ENCODE data around the gene DUSP10.

The DUSP10 gene

GRCh38 chr1:221741703-221742554 lies at the start of gene DUSP10:
Gene DUSP10, minus strand, starts transcription at chr1:221742089. Its CDS starts 2,345 bp downstream, at chr1:221739744.
- in situ Hi-C loops (cut with MboI; ENCODE audit: low sequenced_read_pairs) = loop anchor here (25.0 kb wide), 1 partner anchor 855 kb away; the partner anchor contains the start of gene HLX

DNA sequence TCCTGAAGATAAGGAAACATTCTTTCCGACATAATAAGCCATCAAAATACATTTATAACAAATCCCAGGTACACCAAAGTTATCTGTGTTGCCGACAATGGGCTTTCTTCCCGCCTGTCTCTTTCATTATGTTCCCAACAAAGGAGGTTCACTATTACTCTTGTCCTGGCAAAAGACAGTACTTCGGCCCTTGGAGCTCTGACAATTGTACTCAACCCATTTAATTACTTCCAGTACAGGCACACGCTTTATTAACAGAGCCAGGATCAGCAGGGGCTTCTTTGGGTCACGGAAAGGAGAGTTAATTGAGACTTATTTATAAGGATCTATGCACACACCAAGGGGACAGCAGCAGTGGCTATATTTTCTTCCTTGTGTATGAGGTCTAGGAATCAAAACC lies 46.6 kb upstream of the DUSP10 start:
- in situ Hi-C loops (cut with MboI; ENCODE audit: low sequenced_read_pairs) = no loop called here

DNA sequence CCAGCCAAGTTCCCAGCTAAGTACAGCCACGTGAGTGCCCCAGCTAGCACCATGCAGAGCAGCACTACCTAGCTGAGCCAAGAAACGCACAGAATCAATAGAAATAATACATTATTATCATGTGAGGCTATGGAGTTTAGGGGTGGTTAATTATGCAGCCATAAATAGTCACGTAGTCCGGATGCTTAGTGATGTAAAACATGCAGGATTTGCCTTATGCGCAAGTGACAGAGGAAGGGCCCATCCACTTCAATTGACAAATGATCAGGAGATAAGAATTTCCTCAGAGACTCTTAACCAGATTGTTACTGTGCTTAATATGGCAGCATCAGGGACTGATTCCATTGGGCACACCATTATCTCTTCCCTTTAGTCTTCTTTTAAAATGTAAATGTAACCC lies 44.8 kb upstream of the DUSP10 start:
- in situ Hi-C loops (cut with MboI; ENCODE audit: low sequenced_read_pairs) = no loop called here

- in situ Hi-C loops (cut with MboI; ENCODE audit: low sequenced_read_pairs) = no loop called here
These were observed 42.0 kb upstream of the DUSP10 start for GRCh38 chr1:221783936-221784335.

DNA sequence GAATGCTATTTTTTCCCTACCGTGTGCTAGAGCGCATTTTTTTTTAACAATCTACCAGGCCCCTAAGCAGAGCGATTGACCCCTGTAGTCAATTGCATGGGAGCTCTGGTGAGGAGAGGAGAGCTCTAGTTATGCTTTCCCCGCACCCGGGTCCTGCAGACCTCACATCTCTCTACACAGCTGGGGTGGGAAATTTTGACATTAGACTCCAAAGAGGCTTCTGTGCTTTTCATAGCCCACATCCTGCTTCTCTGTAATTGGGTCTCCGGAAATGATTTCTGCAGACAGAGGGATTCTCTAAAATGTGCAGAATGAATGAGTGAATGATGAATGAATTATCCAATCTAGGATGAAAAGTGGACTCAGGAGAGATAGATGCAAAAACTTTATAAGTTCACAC lies 41.5 kb upstream of the DUSP10 start:
- in situ Hi-C loops (cut with MboI; ENCODE audit: low sequenced_read_pairs) = no loop called here

DNA sequence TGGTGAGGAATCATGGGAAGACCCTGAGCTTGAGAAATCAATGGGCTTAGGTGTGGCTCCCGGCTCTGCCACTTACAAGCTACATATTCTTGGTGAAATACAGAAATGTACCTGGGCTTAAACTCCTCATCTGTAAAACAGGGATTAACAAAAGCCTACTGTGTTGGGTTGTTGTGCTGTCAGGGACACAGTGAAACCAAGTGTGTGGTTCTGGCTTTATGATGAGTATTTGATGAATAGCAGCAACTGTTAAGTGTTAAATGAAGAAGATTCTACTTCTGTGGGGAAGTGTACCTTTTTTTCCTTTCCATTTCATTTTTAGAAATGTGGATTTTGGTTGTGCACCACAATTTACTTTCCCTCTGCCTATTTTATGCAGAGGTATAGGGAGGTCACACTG lies 41.1 kb upstream of the DUSP10 start:
- in situ Hi-C loops (cut with MboI; ENCODE audit: low sequenced_read_pairs) = no loop called here

DNA sequence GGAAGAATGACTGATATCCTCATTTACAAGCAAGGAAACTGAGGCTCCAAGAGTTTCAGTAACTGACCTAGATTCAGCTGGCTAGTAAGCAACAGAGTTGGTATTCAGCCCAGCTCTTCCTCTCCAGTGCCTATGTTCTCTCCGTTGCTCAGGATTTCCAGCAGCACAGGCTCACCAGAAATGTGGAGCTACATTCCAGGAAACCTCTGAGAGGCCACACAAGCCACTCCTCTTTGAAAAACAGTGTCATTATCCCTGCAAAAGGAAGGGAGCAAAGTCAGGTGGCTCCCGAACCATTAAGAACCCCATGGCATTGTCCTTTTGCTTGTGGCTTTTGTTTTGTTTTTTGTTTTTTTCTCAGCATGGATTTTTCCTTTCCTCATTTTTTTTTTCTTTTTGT lies 40.6 kb upstream of the DUSP10 start:
- in situ Hi-C loops (cut with MboI; ENCODE audit: low sequenced_read_pairs) = no loop called here

DNA sequence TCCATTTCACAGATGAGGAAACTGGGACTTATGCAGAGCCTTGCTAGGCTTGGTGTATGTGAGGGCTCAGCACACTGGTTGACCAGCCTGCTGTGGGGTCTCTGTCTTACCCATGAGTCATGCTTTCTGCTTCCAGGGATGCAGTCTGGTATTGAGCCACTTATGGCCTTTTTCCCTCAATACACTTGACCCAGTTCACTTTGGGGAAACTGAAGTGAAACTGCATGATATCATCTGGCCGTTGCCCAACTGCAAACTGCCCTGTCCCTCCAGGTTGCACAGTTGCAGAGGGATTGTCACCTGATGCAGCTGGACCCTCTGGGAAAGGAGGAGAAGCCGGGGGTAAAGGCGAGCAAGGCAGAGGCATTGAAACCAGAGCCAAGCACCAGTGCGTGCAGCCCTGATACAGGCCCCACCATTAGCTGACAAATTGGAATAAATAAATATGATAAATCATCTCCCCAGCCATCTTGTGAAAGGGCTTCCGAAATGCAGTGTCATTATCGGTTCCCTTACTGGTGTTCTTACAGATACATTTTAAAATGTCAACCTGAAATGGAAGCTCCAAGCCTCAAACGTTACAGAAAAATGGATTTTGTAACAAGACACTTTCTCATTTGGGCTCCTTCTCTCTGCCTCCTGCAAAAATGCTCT lies 39.3 kb upstream of the DUSP10 start:
- in situ Hi-C loops (cut with MboI; ENCODE audit: low sequenced_read_pairs) = no loop called here

- in situ Hi-C loops (cut with MboI; ENCODE audit: low sequenced_read_pairs) = no loop called here
These were observed 38.3 kb upstream of the DUSP10 start for GRCh38 chr1:221780175-221780574.

DNA sequence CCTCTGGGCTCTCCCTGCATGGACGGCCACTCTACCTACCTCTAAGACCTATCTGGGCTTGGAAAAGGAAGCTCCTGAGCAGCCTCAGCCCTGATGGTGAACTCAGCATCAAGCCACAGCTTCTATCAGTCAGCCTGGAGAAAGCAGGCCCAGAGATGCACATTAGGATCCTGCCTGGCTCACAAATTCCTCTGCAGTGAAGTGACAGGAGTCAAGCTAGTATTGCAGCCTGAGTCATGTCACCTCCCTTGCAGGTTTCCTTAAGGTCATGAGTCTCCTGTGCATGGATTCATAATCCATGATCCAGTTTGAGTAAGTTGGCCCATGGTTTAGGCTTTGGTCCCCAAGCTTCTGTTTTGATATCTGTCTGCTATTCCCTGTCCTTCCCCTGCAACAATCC lies 37.9 kb upstream of the DUSP10 start:
- in situ Hi-C loops (cut with MboI; ENCODE audit: low sequenced_read_pairs) = no loop called here

DNA sequence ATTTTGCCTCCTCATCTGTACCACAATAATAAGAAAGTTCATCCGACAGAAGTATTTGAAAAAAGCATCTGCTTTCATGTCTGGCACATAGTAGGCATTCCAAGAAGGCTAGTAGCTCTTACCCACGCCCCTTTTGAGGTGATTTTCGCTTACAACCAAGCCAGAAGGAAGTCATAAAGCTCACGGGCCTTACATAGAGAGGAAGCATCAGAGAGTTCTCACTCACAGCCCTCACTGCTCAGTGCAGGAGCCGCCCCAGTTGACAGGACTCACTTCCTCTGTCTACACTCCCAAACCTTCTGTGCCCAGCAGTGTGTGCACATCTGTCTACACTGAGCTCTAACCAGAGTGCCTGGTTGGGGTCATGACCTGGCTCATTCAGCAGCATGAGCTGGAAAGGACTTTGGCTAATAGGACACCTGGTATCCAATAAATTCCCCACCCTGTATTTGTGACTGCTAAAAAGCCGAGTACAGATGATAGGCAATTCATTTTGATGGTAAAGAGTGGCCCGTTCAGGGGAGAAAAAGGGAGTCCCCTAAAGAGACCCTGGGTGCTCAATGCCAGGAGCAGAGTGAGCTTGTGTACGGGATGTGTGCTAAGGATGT lies 36.8 kb upstream of the DUSP10 start:
- in situ Hi-C loops (cut with MboI; ENCODE audit: low sequenced_read_pairs) = no loop called here

DNA sequence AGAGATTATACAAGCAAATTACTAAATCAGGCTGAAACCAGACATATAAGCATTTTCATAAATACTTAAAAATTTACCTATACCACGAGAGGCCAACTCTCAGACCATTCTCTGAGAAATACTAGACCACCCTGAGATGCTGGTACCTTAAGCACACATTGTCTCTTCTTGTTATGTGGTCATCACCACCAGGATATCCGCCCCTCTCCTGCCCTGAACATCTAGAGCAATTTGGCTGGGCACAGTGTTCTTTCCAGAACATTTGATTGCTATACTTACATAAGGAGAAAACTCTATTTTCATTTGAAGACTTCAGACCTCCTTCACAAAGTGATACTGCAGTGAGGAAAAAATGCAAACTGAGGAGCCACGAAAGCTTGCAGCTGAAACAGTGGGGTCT lies 36.2 kb upstream of the DUSP10 start:
- in situ Hi-C loops (cut with MboI; ENCODE audit: low sequenced_read_pairs) = no loop called here

- in situ Hi-C loops (cut with MboI; ENCODE audit: low sequenced_read_pairs) = no loop called here
These were observed 35.7 kb upstream of the DUSP10 start for GRCh38 chr1:221777431-221778072.

DNA sequence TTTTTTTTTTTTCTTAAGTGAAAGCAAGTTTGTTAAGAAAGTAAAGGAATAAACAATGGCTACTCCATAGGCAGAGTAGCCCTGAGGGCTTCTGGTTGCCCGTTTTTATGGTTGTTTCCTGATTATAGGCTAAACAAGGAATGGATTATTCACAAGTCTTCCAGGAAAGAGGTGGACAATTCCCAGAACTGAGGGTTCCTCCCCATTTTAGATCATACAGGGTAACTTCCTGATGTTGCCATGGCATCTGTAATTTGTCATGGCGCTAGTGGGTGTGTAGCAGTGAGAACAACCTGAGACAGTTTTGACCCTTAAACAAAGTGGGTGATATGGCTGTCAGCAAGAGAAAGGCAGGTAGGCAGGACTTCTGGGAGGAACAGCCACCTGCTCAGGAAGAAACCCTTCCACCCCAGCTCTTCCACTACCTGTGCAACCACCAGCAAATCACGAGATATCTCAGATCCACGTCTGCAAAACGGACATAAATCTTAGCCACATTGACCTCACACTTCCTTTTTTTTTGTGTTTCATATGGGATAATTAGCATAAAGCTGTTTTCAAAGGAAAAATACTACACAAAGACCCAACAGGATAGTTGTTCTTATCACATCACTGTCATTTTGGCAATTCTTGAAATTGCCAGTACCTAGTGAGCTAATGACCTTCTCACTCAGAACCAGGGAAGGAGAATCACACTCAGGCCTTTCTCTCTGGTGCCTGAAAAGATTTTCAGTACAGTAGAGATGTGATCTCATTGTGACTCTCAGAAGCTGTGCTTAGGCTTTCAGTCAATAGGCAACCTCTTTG lies 34.8 kb upstream of the DUSP10 start:
- in situ Hi-C loops (cut with MboI; ENCODE audit: low sequenced_read_pairs) = no loop called here

- in situ Hi-C loops (cut with MboI; ENCODE audit: low sequenced_read_pairs) = no loop called here
These were observed 33.3 kb upstream of the DUSP10 start for GRCh38 chr1:221775206-221775605.

- in situ Hi-C loops (cut with MboI; ENCODE audit: low sequenced_read_pairs) = no loop called here
These were observed 32.4 kb upstream of the DUSP10 start for GRCh38 chr1:221774054-221774842.

DNA sequence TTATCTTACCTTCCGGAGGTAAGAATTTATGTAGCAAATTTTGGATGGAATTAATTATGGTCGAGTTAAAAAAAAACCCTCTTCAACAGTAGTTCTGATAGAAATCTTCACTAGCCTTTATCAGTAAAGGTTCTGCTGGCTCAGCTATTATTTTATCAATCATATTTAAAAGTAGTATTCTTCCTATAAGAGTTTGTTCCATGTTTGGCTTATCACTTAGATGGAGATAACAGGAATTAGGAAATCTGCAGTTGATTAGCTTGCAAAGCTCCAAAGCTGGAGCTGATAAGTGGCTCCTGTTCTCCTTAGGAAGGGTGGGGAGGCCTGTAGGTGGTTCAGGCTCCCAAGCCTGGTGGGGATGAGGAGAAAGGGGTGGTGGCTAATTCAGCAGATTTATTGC lies 31.5 kb upstream of the DUSP10 start:
- in situ Hi-C loops (cut with MboI; ENCODE audit: low sequenced_read_pairs) = no loop called here

DNA sequence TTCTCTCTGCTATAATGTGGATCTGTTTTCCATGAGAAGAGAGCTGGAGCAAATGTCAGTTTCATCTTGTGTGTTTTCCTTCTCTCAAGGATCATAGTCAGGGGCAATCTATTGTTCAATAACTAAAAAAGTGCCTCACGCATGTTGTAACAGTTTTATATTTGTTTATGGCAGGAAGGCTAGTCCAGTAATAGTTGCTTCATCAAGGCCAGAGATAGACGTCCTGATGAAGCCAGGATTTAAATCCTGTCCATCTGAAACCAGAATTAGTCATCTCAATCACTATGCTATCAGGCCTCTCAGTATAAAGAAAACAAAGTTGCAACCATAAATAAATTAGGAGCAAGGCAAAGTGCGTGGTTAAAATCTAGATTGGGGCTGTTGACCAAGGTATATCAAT lies 30.2 kb upstream of the DUSP10 start:
- in situ Hi-C loops (cut with MboI; ENCODE audit: low sequenced_read_pairs) = no loop called here

- in situ Hi-C loops (cut with MboI; ENCODE audit: low sequenced_read_pairs) = no loop called here
These were observed 26.7 kb upstream of the DUSP10 start for GRCh38 chr1:221768444-221769066.
